Measurements from ENCODE around the gene TXNDC17.
"Not testable (repeated sequence)": the region's sequence is repeated elsewhere in the genome, so short reads cannot be mapped to it uniquely, and the experiment has no call there.

The TXNDC17 gene

GRCh38 chr17:6660101-6660500, 19.2 kb downstream of the TXNDC17 start:
- DNase-seq (ENCODE audit: extremely low read depth in 1 of 2, low read depth in 1 of 2), result no peak

- DNase-seq (ENCODE audit: extremely low read depth in 1 of 2, low read depth in 1 of 2), result no peak
Measured at GRCh38 chr17:6660805-6661463, 20.1 kb downstream of the TXNDC17 start.

GRCh38 chr17:6661464-6661848, 20.6 kb downstream of the TXNDC17 start:
- DNase-seq (ENCODE audit: extremely low read depth in 1 of 2, low read depth in 1 of 2), result no peak

GRCh38 chr17:6663200-6663599, 22.3 kb downstream of the TXNDC17 start:
- not testable (repeated sequence) for DNase-seq (ENCODE audit: extremely low read depth in 1 of 2, low read depth in 1 of 2)

- no peak for DNase-seq (ENCODE audit: extremely low read depth in 1 of 2, low read depth in 1 of 2)
Measured at GRCh38 chr17:6666077-6666521, 25.2 kb downstream of the TXNDC17 start.

GRCh38 chr17:6666557-6666956, 25.7 kb downstream of the TXNDC17 start:
- no peak for DNase-seq (ENCODE audit: extremely low read depth in 1 of 2, low read depth in 1 of 2)

- no peak for DNase-seq (ENCODE audit: extremely low read depth in 1 of 2, low read depth in 1 of 2)
Measured at GRCh38 chr17:6667516-6667915, 26.7 kb downstream of the TXNDC17 start.

- DNase-seq (ENCODE audit: extremely low read depth in 1 of 2, low read depth in 1 of 2), result no peak
Measured at GRCh38 chr17:6668219-6668618, 27.4 kb downstream of the TXNDC17 start.

- no peak for DNase-seq (ENCODE audit: extremely low read depth in 1 of 2, low read depth in 1 of 2)
Measured at GRCh38 chr17:6668727-6669425, 28.0 kb downstream of the TXNDC17 start.

GRCh38 chr17:6669479-6670212, 28.8 kb downstream of the TXNDC17 start:
- DNase-seq (ENCODE audit: extremely low read depth in 1 of 2, low read depth in 1 of 2), result no peak

GRCh38 chr17:6670571-6670970, 29.7 kb downstream of the TXNDC17 start:
- no peak for DNase-seq (ENCODE audit: extremely low read depth in 1 of 2, low read depth in 1 of 2)

GRCh38 chr17:6670999-6671398, 30.1 kb downstream of the TXNDC17 start:
- DNase-seq (ENCODE audit: extremely low read depth in 1 of 2, low read depth in 1 of 2), result no peak

GRCh38 chr17:6671431-6671830, 30.6 kb downstream of the TXNDC17 start:
- no peak for DNase-seq (ENCODE audit: extremely low read depth in 1 of 2, low read depth in 1 of 2)

- no peak for DNase-seq (ENCODE audit: extremely low read depth in 1 of 2, low read depth in 1 of 2)
Measured at GRCh38 chr17:6674586-6674985, 33.7 kb downstream of the TXNDC17 start.

GRCh38 chr17:6675201-6675825, 34.5 kb downstream of the TXNDC17 start:
- no peak for DNase-seq (ENCODE audit: extremely low read depth in 1 of 2, low read depth in 1 of 2)

GRCh38 chr17:6676802-6677157, 35.9 kb downstream of the TXNDC17 start:
- DNase-seq (ENCODE audit: extremely low read depth in 1 of 2, low read depth in 1 of 2), result no peak

GRCh38 chr17:6677158-6677831, 36.4 kb downstream of the TXNDC17 start:
- DNase-seq (ENCODE audit: extremely low read depth in 1 of 2, low read depth in 1 of 2), result no peak

GRCh38 chr17:6677946-6678345, 37.1 kb downstream of the TXNDC17 start:
- no peak for DNase-seq (ENCODE audit: extremely low read depth in 1 of 2, low read depth in 1 of 2)

- DNase-seq (ENCODE audit: extremely low read depth in 1 of 2, low read depth in 1 of 2), result no peak
Measured at GRCh38 chr17:6679241-6679640, 38.4 kb downstream of the TXNDC17 start.

GRCh38 chr17:6681176-6681575, 40.3 kb downstream of the TXNDC17 start:
- no peak for DNase-seq (ENCODE audit: extremely low read depth in 1 of 2, low read depth in 1 of 2)

GRCh38 chr17:6681671-6682070, 40.8 kb downstream of the TXNDC17 start:
- no peak for DNase-seq (ENCODE audit: extremely low read depth in 1 of 2, low read depth in 1 of 2)

All from activated CD8-positive, alpha-beta memory T cell treated with anti-CD3 and anti-CD28 coated beads for 1 hour (primary cell).